IPS-18c (cell line): ENCODE measurements around the gene GAP43.

Source experiments
- H3K4me3 ChIP-seq: 2 replicates; pipeline ENCODE4 v1.7.0; 2013; ENCODE audit warnings: low read depth, mild to moderate bottlenecking, low read length, moderate library complexity; ENCODE audit not compliant: insufficient read depth
- H3K9me3 ChIP-seq: one replicate; pipeline ENCODE4 v1.6.1; 2013; ENCODE audit warnings: mild to moderate bottlenecking, low read length, moderate library complexity; ENCODE audit not compliant: control insufficient read depth, insufficient read depth

The GAP43 gene

DNA sequence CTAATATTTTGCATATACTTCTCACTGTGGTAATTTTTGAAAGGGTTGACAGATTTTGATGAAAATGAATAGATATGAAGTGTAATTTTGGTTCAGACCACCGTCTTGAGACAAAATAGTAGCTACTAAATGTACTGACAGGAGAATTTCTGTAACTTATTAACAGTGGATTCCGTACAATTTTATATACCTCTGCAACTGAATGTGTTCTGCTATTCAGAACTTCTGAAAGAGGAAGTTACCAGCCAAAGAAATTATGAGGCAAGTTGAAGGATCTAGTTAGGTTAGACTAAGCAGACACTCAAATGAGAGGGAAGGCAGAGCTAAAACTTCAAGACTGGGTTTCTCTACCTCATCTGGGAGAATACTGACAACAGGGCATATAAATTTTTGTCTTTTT lies 29.4 kb downstream of the GAP43 start:
- no peaks in the 10 kb centered on the region for H3K9me3 ChIP-seq
- H3K4me3 ChIP-seq: no peak overlapping the region

DNA sequence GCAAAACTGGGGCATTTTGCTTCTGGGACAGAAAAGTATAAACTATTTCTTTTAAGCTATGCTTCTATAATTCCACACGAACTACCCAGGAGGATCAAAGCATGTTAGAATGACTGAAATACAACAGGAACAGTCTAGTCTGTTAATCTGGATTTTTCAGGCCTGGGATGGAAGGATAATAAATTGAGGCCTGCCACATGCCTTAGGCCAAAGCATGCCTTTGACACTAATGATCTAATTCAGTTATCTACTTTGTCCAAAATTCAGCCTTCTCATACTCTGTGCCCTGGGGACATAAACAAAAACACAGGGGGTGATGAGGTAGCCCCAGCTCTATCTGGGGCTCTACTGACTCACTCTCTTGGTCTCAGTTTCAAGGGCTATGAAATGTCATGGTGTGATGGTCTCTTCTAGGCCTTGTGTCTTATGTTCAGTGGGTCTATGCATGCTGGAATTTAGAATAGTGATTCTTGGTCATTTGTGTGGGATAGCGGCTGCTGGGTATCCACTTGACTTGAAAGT lies 32.5 kb downstream of the GAP43 start:
- H3K4me3 ChIP-seq: no peak overlapping the region
- H3K9me3 ChIP-seq: no peaks in the 10 kb centered on the region

DNA sequence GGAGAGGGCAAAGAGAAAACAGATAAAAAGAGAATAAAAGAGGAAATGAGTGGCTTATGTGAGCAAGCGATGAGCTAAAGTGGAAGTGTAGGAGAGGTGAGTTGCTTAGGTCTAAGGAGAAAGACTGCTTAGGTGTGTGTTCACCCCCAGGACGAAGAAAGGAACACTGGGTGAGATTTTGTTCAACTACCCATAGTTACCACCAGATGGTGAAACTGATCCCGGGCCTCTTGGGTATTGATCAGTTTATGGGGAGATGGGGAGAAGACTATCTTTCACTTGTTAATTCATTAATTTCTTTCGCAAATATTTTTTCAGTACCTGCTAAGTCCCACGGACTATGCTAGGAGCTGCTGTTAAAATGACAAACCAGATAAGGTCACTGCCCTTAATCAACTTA lies 33.9 kb downstream of the GAP43 start:
- H3K4me3 ChIP-seq: no peak overlapping the region
- no peaks in the 10 kb centered on the region for H3K9me3 ChIP-seq

DNA sequence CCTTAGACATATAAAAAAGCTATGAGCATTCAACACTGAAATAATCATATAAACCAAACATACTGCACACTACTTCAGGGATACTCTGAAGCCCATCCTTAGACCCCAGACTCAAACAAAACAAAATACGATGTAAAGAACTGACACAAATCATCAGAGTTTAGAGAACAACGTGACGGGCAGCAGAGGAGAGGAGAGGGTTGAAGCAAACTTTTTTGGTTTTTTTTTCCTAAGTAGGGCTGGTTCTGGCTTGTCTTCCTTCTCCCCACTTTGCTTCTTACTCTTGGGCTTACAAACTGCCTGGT lies 34.7 kb downstream of the GAP43 start:
- Histone ChIP-seq H3K4me3 (peak overlapping the region; percentile 51), H3K9me3 (no peaks in the 10 kb centered on the region)

DNA sequence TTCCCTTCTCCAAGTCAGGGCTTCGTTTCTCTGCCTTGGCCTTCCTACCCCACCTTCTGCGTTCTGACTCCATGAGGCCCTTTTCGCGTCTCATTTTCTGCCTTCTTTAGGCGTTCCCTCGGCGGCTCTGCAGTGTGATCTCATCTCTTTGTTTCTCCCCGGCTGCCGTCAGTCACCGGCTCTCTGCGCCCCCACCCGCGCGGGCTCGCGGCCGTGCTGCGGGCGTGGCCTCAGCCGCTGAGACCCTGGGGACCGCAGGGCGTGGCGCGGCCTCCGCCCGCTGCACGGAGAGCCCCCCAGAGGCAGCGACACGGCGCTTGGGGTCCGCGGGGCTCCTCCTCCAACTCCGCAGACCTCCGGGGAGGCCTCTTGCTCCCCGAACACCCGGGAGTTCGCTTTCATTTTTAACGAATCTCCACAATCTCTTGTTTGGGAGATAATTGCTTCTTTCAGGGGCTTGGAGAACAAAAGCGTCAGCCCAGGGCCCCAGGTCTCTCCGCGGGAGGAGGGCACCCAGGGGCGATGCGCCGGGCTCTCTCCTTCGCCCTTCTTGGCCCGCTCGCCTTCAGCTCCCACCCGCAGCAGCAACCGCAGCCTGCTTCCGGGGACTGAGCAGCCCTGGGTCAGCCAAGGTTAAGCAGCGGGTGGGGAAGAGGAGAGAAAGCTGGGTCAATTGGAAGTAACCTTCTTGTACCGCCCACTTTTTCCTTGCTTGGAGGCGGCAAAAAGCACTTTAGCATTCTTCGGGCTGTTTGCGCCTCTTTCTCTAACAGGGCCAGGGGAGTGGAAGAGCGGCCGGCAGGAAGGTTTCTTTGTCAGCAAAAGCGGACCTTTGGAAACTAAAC lies 35.2 kb downstream of the GAP43 start:
- peak overlapping the region; percentile 51 for H3K4me3 ChIP-seq
- no peaks in the 10 kb centered on the region for H3K9me3 ChIP-seq

DNA sequence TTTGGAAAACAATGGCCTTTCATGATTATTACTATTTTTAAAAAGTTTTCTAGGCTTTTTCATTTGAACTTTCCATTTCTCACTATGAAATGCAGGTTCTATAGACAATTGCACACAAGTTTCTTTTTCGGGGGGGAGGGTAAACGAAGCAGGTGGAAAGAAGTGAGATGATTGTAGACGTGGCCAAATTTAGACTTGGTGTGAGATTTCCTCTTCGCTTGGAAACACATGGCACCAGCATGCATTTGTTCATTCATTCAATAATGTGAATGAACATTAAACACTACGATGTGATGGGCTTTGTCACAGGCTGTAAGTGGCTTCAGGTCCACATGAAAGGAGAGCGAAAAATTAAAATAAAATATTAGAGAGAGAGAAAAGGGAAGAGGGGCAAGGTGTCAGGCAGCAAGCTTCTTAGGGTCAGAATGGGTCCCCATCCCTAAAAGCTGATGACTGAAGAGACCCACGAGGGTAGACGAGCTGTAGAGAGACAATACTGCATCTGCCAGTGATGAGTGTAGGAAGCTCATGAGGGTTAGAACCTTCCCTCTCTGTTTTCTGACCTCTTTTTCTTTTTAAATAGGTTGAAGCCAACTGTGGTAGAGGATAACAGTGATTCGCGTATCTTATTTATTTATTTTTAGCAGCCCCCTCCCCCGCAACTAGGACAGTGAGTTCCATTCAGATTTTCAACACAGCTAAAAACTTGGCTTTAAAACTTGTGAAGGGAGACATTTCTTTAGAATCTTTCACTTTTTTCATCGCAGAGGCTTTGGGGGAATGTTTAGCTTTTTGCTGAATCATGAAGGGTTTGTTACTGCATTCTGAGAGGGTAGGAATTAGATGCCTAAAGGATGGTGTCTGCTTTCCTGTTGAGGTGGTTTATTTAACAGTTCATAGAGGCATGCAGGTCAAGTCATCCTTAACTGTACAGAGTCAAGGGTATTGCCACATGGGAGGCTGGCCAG lies 36.2 kb downstream of the GAP43 start:
- Histone ChIP-seq H3K4me3 (peak overlapping the region; percentile 51; the same call in 1 of the 2 replicates), H3K9me3 (no peaks in the 10 kb centered on the region)

DNA sequence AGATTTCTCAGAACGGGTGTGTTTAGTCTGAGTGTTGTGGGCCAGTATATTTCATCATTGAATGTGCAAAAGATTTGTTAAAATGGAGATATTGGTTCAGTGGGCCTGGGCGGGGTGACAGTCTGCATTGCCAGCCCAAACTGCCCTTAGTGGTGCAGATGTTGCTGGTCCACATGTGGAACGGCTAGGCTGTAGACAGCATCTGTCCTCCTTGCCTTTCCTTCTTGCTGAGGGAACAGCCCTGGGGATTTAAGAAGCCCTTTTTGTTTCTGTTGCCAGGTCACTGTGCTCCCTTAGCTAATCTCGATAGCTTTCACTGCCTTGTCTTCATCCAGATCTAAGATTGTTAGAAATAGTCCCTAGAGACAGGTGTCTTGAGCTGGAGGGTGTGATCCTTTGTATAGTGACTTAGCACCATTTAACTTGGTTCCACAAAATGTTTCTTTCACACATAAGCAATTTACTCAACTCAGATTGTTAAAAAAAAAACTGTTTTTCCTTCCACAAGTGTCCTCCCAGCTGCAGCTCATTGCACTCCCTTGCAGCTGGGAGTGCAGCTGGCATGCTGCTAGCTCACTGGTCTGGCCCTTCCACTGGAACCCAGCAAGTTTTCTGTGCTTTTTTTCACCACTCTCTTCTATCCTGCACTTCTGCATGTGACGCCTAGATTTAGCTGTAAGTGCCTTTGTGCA lies 37.5 kb downstream of the GAP43 start:
- Histone ChIP-seq H3K4me3 (no peak overlapping the region), H3K9me3 (no peaks in the 10 kb centered on the region)

DNA sequence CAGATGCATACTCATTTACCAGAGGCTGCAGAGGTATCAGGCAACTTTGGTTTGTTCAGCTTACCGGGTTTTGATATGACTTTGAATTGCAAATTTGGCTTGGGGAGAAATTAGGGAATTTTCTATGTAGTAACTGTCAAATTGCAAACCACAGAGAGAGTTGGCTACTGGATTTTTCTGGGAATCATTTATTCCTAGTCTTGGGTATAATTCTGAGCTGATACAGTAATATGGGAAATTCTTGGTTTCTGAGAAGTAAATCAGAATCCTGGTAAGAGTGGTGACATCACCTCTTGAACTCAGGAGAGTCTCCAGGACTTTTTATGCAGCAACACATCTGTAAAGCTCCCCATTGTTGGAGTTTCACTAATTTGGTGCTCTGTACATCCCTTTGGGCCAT lies 39.0 kb downstream of the GAP43 start:
- H3K4me3 ChIP-seq: no peak overlapping the region
- H3K9me3 ChIP-seq: no peaks in the 10 kb centered on the region

DNA sequence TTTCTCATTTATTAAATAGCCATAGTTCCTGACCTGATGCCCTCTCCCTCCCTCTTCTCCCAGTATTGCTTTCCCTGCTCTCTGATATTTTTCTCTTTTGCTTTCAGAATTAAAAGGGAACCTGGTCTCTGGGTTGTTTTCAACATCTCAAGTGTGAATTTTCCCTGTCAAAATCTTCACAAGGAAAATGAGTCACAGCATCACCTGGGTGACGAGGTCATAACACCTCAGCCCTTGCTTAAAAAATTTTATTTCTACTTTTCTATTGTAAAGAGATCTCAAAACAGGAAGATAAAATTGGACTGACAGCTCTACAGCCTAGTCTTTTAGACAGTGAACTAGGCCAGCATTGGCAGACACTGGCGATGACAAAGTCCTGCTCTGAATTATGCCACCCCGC lies 40.1 kb downstream of the GAP43 start:
- H3K9me3 ChIP-seq: no peaks in the 10 kb centered on the region
- H3K4me3 ChIP-seq: no peak overlapping the region

DNA sequence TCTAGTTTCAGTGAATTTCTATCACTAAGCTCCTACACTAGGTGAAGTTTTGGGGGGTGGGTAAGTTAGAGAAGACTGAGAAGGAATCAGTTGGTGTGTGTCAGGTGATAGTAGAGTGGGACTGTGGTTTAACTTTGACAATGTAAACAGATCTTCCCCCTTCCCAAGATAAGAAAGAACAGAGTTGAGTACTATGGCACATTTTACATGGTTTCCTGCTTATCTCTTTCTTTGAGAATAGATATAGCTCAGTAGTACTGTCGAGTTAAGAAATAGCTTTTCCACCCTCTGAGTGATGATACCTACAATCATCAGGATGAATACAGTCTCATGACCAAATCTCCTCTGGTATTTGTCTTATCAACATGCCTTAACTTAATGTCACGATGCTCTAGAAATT lies 42.8 kb downstream of the GAP43 start:
- Histone ChIP-seq H3K4me3 (no peak overlapping the region), H3K9me3 (no peaks in the 10 kb centered on the region)

DNA sequence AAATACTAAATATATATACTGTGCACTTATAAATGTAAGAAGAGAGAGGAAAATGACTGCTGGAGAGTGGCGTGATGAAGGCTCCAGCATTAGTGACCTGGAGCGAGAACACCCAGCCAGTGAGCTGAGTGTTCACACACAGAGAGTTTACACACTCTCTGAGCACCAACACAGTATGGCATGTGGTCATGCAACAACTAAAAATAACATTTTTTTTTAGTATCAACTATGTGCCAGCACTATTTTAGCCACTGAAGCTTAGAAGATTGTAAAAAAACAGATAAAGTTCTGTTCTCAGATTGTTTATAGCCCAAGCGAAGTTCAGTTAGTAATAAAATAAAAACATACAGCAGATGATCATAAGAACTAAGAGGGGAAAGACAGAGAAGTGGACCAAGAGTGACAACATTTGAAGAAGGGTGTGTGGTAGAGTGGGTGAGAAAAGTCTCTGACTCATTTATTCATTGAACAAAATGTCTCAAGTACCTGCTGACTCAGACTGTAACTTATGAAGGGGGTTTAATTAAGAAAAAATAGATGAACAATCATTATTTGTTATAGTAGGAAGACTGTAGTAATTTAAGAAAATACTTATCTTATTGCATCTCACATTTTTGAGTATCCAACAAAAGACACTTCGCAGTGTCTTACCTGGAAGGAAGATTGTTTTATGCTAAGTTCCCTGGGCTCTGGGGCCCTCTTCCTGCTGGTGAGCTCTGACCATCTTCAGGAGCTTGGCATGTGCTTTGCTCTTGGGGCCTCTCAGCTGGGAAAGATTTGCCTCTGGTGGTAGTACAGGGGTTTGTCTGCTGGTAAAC lies 43.8 kb downstream of the GAP43 start:
- Histone ChIP-seq H3K9me3 (no peaks in the 10 kb centered on the region), H3K4me3 (no peak overlapping the region)

DNA sequence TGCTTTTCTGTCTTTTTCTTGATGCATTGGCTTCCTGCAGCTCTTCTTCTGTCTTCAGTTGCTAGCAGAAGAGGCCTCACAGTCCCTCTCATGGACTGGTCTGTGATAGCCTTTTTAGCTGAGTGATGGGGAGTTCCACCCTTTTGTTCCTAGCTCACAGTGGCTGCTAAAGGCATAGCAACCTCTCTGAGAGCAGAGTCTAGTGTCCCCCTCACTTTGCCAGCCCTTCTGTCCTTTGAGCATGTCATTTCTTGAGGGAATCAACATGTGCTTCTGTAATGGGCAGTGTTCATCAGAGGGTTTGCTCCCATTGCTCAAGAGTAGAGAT lies 44.4 kb downstream of the GAP43 start:
- no peaks in the 10 kb centered on the region for H3K9me3 ChIP-seq
- H3K4me3 ChIP-seq: no peak overlapping the region

DNA sequence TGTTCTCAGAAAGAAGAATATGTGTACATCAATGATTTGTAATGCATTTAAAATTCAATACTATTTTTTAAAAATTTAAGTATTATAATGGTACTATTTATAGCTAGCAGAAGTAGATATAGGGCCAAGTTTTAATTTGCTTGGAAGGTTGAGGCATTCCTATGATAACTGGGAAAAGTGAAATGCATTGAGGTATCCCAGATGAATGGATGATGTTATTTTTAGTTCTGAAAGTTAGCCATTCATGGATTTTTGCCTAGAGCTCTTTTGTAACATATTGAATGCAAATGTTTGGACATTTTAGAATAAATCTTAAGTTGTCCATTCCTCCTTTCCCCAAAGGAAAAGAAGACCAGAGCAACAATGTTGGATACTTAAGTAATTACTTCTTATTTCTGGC lies 47.6 kb downstream of the GAP43 start:
- Histone ChIP-seq H3K4me3 (no peak overlapping the region), H3K9me3 (no peaks in the 10 kb centered on the region)

DNA sequence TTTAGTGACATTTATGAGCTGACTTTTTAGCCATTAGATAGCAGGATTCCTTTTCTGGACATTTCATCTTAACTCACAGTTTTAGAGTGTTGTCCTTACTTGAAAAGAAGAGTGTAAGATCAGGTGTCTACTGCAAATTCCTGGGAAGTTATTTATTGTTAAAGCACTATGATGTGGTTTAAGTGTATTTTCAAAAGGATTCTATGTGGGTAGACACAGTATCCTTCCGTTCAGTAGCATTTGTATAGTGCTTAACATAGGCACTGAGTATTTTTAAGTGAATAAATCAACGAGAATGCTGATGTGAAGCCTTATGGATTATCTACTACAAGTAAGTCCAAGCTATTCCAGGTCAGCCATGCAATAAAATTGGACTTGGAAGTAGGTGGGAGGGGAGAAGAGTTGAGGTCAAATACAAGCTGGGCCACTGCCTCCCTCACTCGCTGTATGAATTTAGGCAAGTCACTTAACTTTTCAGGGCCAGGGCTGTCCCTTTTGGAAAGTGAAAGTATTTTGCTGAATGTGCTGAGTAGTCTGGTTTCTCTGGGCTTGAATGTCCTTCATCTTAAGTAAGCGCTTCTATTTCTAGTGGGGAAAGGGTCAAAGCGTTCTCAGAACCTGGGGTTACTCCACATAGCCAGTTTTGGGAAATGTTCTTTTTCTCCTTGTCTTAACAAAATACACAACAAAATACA lies 48.6 kb downstream of the GAP43 start:
- Histone ChIP-seq H3K4me3 (no peak overlapping the region), H3K9me3 (no peaks in the 10 kb centered on the region)

DNA sequence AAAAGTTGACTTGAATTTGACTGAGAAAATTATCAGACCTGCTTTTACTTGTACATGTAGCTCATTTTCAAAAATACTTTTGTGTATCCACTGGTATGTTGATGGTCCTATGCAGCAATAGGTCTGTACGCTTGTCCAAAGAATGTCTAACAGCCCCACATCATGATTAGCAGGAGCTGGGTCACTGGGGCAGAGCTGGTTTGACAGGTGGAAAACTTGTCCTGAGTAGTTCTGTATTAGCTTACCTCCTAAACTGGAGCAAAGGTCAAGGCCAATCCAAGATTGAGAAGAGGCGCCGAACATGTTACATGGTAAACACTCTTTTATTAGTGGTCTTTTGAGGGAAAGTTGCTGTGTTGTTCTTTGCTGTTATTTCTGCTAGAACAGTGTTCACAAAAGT lies 50.6 kb downstream of the GAP43 start:
- no peak overlapping the region for H3K4me3 ChIP-seq

DNA sequence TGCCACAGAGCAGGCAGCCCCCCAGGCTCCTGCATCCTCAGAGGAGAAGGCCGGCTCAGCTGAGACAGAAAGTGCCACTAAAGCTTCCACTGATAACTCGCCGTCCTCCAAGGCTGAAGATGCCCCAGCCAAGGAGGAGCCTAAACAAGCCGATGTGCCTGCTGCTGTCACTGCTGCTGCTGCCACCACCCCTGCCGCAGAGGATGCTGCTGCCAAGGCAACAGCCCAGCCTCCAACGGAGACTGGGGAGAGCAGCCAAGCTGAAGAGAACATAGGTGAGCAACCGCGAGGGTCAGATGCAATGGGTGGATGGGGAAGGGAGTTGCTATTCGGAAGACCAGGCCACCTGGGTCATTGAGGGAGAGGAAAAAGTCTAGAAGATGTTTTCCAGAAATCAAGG lies 53.0 kb downstream of the GAP43 start:
- no peak overlapping the region for H3K4me3 ChIP-seq
- H3K9me3 ChIP-seq: no peaks in the 10 kb centered on the region

More for the DNA sequence above, 50.6 kb downstream of the GAP43 start:
- no peaks in the 10 kb centered on the region for H3K9me3 ChIP-seq
